GM12878 (cell line): Measurements from ENCODE around the gene NACA. TPM values are rescaled to one million over a fixed set of nuclear protein-coding genes. Genes with fewer than 3 reads are reported as not detected.
"Not testable (repeated sequence)": the region's sequence is repeated elsewhere in the genome, so short reads cannot be mapped to it uniquely, and the experiment has no call there.

Experiments used
- ATAC-seq: fragments of 200-7000 bp; cut with Tn5 transposase; 3 replicates; pipeline ENCODE4 v1.9.1; 2020; ENCODE audit warnings: mild to moderate bottlenecking, moderate library complexity
- BruUV-seq: library from RNA; stranded (reverse); fragments of 400-500 nt; replicated peaks from 2 replicates; lab custom pipeline; 2021; lab: Mats Ljungman, UMichigan
- CTCF ChIA-PET: fragments of 300-600 bp; sonication (Branson Sonifier 250); formaldehyde crosslinking; extraction: SDS; loops from one replicate; lab custom pipeline; 2021; ENCODE audit warnings: inconsistent platforms; lab: Yijun Ruan, JAX
- POLR2A ChIA-PET: fragments of 350-600 bp; formaldehyde crosslinking; extraction: SDS; loops from one replicate; lab custom pipeline; 2021; ENCODE audit warnings: inconsistent platforms; lab: Charles Lee
- RAD21 ChIA-PET: fragments of 300-600 bp; sonication (Branson Sonifier 250); formaldehyde crosslinking; loops from one replicate; lab custom pipeline; 2023; ENCODE audit warnings: antibody characterized with exemption; ENCODE audit not compliant: unreplicated experiment; lab: Charles Lee
- SMC1A ChIA-PET: fragments of 300-600 bp; sonication (Branson Sonifier 250); formaldehyde crosslinking; loops from one replicate; lab custom pipeline; 2023; ENCODE audit not compliant: unreplicated experiment, uncharacterized antibody; lab: Charles Lee
- DNase-seq: peaks from one replicate; pipeline ENCODE4 v3.0.0-alpha.2; 2011; ENCODE audit warnings: low read depth, low spot score
- FAIRE-seq: peaks from 3 replicates; lab custom pipeline; 2011; peaks lifted over from hg19 to GRCh38; lab: Jason Lieb, UNC
- H2AFZ ChIP-seq: 2 replicates; pipeline ENCODE4 v1.6.0; 2011; ENCODE audit warnings: low read depth, low read length, control low read depth; ENCODE audit not compliant: control insufficient read depth
- H3K27ac ChIP-seq: 2 replicates; pipeline ENCODE4 v1.5.1; 2011; ENCODE audit warnings: control low read depth; ENCODE audit not compliant: control insufficient read depth, insufficient read depth
- H3K27me3 ChIP-seq, 2 experiments: replicated peaks in 1 of 2; 2 replicates each; pipeline versions ENCODE4 v1.6.0 to v1.6.1; 2011; ENCODE audit warnings: low read length in 1 of 2; ENCODE audit not compliant: control insufficient read depth in 2 of 2, insufficient read depth in 2 of 2
- H3K36me3 ChIP-seq, 2 experiments: 2 replicates each; pipeline ENCODE4 v1.5.1; 2011; ENCODE audit warnings: low read length in 1 of 2; ENCODE audit not compliant: control insufficient read depth in 2 of 2, insufficient read depth in 2 of 2
- H3K4me1 ChIP-seq: 2 replicates; pipeline ENCODE4 v1.6.1; 2011; ENCODE audit warnings: mild to moderate bottlenecking, low read length, moderate library complexity, mixed read lengths; ENCODE audit not compliant: control insufficient read depth, insufficient read depth
- H3K4me2 ChIP-seq: 2 replicates; pipeline ENCODE4 v1.6.0; 2011; ENCODE audit warnings: control low read depth; ENCODE audit not compliant: control insufficient read depth, insufficient read depth
- H3K4me3 ChIP-seq: fragments of 200-600 bp; sonication (generic); 2 replicates; pipeline ENCODE4 v1.5.1; 2016
- H3K79me2 ChIP-seq: 2 replicates; pipeline ENCODE4 v1.6.0; 2011; ENCODE audit warnings: low read length; ENCODE audit not compliant: control insufficient read depth, insufficient read depth
- H3K9ac ChIP-seq: 2 replicates; pipeline ENCODE4 v1.8.0; 2011; ENCODE audit warnings: low read length, control low read depth, mixed read lengths; ENCODE audit not compliant: control insufficient read depth, insufficient read depth
- H3K9me3 ChIP-seq: replicated peaks from 3 replicates; pipeline ENCODE4 v1.5.1; 2011; ENCODE audit warnings: mild to moderate bottlenecking, low read length; ENCODE audit not compliant: control insufficient read depth, insufficient read depth
- H4K20me1 ChIP-seq: 2 replicates; pipeline ENCODE4 v1.6.0; 2011; ENCODE audit not compliant: control insufficient read depth, insufficient read depth
- BMI1 ChIP-seq: fragments of 450-650 bp; IDR thresholded peaks from 2 replicates; pipeline ENCODE4 v1.6.1; 2016; ENCODE audit warnings: mild to moderate bottlenecking, moderate library complexity, borderline replicate concordance
- IKZF2 ChIP-seq, 2 experiments: fragments of 450-650 bp; IDR thresholded peaks; 2 replicates each; pipeline ENCODE4 v1.6.1; 2017; ENCODE audit warnings: mild to moderate bottlenecking in 2 of 2, moderate library complexity in 2 of 2
- KLF5 ChIP-seq: fragments of 450-650 bp; IDR thresholded peaks from 2 replicates; pipeline ENCODE4 v1.6.1; 2014; ENCODE audit warnings: mild to moderate bottlenecking; ENCODE audit not compliant: partially characterized antibody
- TCF7 ChIP-seq: IDR thresholded peaks from 2 replicates; pipeline ENCODE4 v1.6.1; 2014; ENCODE audit warnings: antibody characterized with exemption, borderline replicate concordance
- WGBS: methylation state at CpG from one replicate; pipeline ENCODE4 v1.1.6; 2016; ENCODE audit warnings: low lambda C conversion rate; ENCODE audit not compliant: insufficient replicate concordance, insufficient coverage; ENCODE audit errors: missing lambda C conversion rate; 5-methylcytosine and 5-hydroxymethylcytosine counted together
- in situ Hi-C: fragments of 300-500 bp; cut with MboI; formaldehyde crosslinking; loops from 9 replicates; pipeline ENCODE4 v1.14.3; 2018; ENCODE audit warnings: mixed read lengths
- intact Hi-C: fragments of 100-400 bp; cut with micrococcal nuclease; formaldehyde crosslinking; loops from one replicate; pipeline ENCODE4 v1.14.2; 2022; ENCODE audit not compliant: unreplicated experiment
- polyA plus RNA-seq, 11 experiments: library from polyadenylated mRNA; depleted of rRNA in 4 of 11; unstranded in 6 of 11; stranded (reverse) in 5 of 11; fragments of >200 nt; fragmentation: Nextera tagmentation in 4 of 11; fragmentation: Illumina TruSeq in 1 of 11; extraction: Ambion mirVana in 4 of 11; extraction: Trizol in 1 of 11; gene quantifications; 1 replicate in 1 of 11; 2 replicates in 10 of 11; pipeline versions ENCODE4 v1.2.1 to v1.2.3, GENCODE V29; 2011 to 2016; ENCODE audit warnings: inconsistent platforms in 2 of 11, missing spikeins in 2 of 11, low read depth in 1 of 11
- total RNA-seq, 4 experiments: library from RNA; depleted of rRNA in 3 of 4; stranded (reverse); fragments of >200 nt in 3 of 4; fragmentation: Illumina TruSeq in 1 of 4; extraction: Trizol in 1 of 4; gene quantifications; 2 replicates each; pipeline versions ENCODE4 v1.2.1 to v1.2.3, GENCODE V29; 2013 to 2021
- TF ChIP-seq, protein P1 (sequence below): fragments of 450-650 bp; formaldehyde crosslinking; IDR thresholded peaks from 2 replicates; pipeline ENCODE4 v1.5.0; 2022; ENCODE audit warnings: mild to moderate bottlenecking, missing genetic modification characterization
- TF ChIP-seq, protein P2 (sequence below): fragments of 450-650 bp; IDR thresholded peaks from 2 replicates; pipeline ENCODE4 v1.6.1; 2016; ENCODE audit warnings: mild to moderate bottlenecking

Gene NACA
- total and polyA plus RNA-seq, 10 of the 15 experiments (the other 5 are each of a cell fraction or from before 2014, with no cell fraction given) = 1,181 to 2,782 (median 1,905) TPM

DNA sequence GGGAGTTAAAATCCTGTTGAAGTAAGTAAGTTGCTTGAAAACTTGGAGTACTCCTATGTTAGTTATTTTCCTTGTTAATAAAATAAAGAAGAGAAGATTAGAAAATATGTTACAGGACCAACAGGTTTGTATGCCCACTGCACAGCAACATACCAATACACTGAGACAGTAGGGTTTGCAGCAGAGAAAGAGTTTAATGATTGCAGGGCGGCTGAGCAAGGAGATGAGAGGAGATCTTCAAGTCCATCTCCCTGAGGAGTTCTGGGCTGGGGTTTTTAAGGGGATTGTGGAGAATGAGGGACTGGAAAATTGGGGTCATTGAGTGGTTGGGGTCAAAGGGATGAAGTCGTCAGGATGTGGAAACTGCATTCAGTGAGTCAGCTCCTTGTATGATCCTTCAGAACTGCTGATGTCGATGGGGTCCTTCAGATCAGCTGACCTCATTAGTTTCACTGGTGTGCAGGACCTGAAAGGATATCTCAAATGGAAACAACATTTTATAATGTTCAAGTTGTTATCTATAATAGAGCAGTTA is 33.7 kb upstream of the NACA start (continued):
- TF ChIP-seq, protein P1, sequence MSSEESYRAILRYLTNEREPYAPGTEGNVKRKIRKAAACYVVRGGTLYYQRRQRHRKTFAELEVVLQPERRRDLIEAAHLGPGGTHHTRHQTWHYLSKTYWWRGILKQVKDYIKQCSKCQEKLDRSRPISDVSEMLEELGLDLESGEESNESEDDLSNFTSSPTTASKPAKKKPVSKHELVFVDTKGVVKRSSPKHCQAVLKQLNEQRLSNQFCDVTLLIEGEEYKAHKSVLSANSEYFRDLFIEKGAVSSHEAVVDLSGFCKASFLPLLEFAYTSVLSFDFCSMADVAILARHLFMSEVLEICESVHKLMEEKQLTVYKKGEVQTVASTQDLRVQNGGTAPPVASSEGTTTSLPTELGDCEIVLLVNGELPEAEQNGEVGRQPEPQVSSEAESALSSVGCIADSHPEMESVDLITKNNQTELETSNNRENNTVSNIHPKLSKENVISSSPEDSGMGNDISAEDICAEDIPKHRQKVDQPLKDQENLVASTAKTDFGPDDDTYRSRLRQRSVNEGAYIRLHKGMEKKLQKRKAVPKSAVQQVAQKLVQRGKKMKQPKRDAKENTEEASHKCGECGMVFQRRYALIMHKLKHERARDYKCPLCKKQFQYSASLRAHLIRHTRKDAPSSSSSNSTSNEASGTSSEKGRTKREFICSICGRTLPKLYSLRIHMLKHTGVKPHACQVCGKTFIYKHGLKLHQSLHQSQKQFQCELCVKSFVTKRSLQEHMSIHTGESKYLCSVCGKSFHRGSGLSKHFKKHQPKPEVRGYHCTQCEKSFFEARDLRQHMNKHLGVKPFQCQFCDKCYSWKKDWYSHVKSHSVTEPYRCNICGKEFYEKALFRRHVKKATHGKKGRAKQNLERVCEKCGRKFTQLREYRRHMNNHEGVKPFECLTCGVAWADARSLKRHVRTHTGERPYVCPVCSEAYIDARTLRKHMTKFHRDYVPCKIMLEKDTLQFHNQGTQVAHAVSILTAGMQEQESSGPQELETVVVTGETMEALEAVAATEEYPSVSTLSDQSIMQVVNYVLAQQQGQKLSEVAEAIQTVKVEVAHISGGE (CRISPR knock-in tag) = no peak
- TF ChIP-seq, protein P2, sequence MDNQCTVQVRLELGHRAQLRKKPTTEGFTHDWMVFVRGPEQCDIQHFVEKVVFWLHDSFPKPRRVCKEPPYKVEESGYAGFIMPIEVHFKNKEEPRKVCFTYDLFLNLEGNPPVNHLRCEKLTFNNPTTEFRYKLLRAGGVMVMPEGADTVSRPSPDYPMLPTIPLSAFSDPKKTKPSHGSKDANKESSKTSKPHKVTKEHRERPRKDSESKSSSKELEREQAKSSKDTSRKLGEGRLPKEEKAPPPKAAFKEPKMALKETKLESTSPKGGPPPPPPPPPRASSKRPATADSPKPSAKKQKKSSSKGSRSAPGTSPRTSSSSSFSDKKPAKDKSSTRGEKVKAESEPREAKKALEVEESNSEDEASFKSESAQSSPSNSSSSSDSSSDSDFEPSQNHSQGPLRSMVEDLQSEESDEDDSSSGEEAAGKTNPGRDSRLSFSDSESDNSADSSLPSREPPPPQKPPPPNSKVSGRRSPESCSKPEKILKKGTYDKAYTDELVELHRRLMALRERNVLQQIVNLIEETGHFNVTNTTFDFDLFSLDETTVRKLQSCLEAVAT = no peak
- TF ChIP-seq BMI1 = no peak
- TF ChIP-seq IKZF2 (IDR thresholded peaks at IDR 0.05) = no peak
- no peak for TF ChIP-seq KLF5
- TF ChIP-seq TCF7 = no peak

DNA sequence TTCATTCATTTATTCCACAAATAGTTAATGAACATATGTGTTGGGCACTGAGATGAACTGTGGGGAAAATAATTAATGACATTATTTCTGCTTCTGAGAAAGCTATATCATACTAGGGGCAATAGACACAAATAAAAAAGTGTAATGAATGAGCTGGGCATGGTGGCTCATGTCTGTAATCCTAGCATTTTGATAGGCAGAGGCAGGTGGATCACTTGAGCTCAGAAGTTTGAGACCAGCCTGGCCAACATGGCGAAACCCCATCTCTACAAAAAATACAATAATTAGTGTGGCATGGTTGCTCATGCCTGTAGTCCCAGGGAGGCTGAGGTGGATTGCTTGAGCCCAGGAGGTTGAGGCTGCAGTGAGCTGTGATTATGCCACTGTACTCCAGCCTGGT is 32.9 kb upstream of the NACA start:
- not testable (repeated sequence) for ATAC-seq, DNase-seq, H4K20me1 ChIP-seq, H3K4me1 ChIP-seq, H3K27me3 ChIP-seq, H3K36me3 ChIP-seq, H2AFZ ChIP-seq, H3K79me2 ChIP-seq, H3K9ac ChIP-seq, H3K27ac ChIP-seq, FAIRE-seq, BruUV-seq, H3K4me2 ChIP-seq, H3K4me3 ChIP-seq, H3K9me3 ChIP-seq
- ChIA-PET CTCF (interaction anchor here (0.7 to 11.6 kb wide), 18 partner anchors 9 to 469 kb away, joined by 3 to 177 read pairs (median 4); partner anchors contain the start of genes STAT6 and ZBTB39), POLR2A (interaction anchor here (0.6 to 1.1 kb wide), 3 partner anchors 9 to 85 kb away, joined by 3 to 11 read pairs (median 3); no protein-coding TSS in a partner anchor), RAD21 (interaction anchor here (0.9 to 2.4 kb wide), 6 partner anchors 9 to 354 kb away, joined by 3 to 18 read pairs (median 4); no protein-coding TSS in a partner anchor), SMC1A (interaction anchor here (0.6 to 12.1 kb wide), 11 partner anchors 9 to 354 kb away, joined by 3 to 125 read pairs (median 4); partner anchors contain the start of genes RBMS2, STAT6 and ZBTB39)
- in situ Hi-C loops (loop anchor here (5.0 kb wide), 3 partner anchors 244 to 419 kb away; partner anchors contain the start of gene STAT6), intact Hi-C loops (loop anchor here (1.0 to 5.0 kb wide), 3 partner anchors 74 to 243 kb away; no protein-coding TSS in a partner anchor)
- WGBS = 92% methylated on average over 1 of the region's 1 CpG
